GM12874 (cell line): ENCODE data around the gene GSAP.

Experiments
- CTCF ChIP-seq: IDR thresholded peaks from 2 replicates; pipeline ENCODE4 v1.5.1; 2011; ENCODE audit warnings: low read depth, mild to moderate bottlenecking, control low read depth, low read length, moderate library complexity; ENCODE audit not compliant: insufficient read depth

The GSAP gene

DNA sequence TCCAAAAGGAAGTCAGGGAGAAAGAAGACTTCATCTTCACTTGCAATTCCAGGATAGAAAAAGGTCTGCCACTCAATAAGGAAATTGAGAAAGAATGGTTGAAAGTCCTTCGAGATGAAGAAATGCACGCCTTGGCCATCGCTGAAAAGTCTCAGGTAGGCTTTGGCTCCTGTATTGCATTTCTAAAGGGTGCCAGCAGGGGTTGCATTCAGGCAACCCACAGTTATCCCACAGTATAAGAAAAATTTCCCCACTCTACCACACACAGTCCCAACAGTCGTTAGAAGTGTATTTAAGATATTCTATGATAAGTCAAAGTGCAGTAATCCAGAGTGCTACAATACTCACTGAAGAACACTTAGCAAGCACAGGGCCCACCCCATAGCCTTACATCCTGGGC is 123.1 kb downstream of the GSAP start:
- peak; percentile 11; the same call in 1 of the 2 replicates for TF ChIP-seq CTCF

DNA sequence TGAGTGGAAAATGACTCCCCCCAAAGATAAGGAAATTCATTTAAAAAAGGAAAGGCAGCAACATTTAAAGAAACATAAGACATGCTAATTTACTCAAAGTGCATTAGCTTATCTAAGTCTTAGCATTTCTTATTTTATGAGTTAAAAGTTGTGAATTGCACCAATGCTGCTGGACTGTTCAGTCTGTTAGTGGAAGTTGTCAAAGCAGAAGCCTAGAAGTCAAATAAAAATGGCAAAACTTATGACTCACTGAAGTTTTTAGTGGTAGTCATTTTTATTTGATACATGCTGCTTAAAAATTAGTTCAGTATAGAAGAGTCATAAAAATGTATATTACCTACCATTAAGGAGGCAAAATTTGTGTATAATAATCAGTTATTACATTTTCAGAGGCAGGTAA is 125.7 kb downstream of the GSAP start:
- TF ChIP-seq CTCF, result no peak

DNA sequence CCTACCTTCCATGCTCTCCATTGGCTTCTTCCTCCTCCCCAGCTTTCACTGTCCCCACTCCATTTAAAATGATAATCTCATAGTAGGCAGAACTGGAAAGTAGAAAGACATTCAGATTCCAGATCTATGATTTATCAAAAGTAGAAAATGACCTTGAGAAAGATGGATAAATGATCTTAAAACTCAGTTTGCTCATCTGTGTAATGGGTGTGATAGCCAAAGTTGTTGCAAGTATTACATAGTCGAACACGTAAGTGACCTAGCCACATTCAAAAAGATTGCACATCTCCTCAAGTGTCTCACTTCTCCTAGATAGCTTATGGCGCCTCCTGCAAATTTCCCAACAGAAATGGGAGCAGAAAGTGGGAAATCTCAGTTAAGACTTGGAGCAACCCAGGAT is 126.8 kb downstream of the GSAP start:
- no peak for TF ChIP-seq CTCF

- no peak for TF ChIP-seq CTCF
Observed at GRCh38 chr7:77288676-77289320, 127.4 kb downstream of the GSAP start.

- TF ChIP-seq CTCF, result no peak
Observed at GRCh38 chr7:77284616-77285015, 131.5 kb downstream of the GSAP start.

DNA sequence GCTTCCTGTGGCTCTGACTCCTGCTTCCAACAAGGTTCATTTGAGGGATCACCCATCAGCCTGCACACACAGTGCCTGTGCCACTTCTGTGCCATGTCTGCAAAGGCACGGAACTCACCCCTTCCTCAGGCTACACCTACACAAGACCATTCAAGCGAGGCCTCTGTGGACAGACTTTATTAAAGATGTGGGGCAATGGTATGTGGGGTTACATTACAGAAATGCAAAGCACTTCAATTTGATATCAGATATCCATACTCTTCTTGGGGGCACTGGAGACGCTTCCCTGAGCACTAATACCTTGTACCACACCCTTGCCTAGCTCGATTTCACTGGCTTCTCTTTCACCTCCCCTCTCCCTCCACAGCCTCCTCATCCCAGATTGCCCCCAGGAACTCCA is 132.1 kb downstream of the GSAP start:
- TF ChIP-seq CTCF, result no peak

- TF ChIP-seq CTCF, result no peak
Observed at GRCh38 chr7:77282897-77283296, 133.3 kb downstream of the GSAP start.
